ENCODE results near the gene ATP8A2. TPM values are rescaled to one million over a fixed set of nuclear protein-coding genes. Genes with fewer than 3 reads are reported as not detected.
A peak's percentile ranks its signal among the peaks of the same experiment; 100 is the strongest.

ATP8A2 gene
- total and polyA plus RNA-seq, 9 of the 15 experiments (the other 6 are each of a cell fraction or from before 2014, with no cell fraction given) = under 0.01 to 0.33 (median 0.06) TPM; not detected in 4

DNA sequence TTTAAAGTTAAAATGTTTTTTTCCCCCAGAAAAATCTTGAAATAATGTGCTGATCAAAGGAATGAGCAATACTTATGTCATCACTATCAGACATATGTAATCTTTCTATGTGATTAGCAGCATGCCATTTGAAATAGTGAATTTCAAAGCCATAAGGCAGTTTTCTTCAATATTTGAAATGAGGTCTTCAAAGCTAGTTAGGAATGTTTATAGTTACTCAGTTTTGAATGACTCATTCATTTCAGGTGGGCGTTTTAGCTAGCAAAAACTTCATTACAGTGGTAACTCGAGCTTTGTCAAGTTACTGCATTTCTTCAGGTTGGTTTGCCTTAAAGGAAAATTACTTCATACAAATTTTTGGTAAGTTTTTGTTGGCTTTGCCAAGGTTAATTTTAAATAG lies 102.1 kb downstream of the ATP8A2 start:
- ATAC-seq (no peak), DNase-seq (ENCODE audit: extremely low read depth in 1 of 4, low spot score in 3 of 4) (no peak), FAIRE-seq (no peak)
- BruUV-seq (replicated peaks) = no TSS peak
- no peak for TF ChIP-seq KDM4B (IDR thresholded peaks at IDR 0.05; ENCODE audit: borderline replicate concordance in 2 of 2, low read depth in 1 of 2)
- TF ChIP-seq, protein P1, sequence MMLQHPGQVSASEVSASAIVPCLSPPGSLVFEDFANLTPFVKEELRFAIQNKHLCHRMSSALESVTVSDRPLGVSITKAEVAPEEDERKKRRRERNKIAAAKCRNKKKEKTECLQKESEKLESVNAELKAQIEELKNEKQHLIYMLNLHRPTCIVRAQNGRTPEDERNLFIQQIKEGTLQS (IDR thresholded peaks at IDR 0.05) = peak; percentile 35; the same call in 1 of the 2 replicates
- TF ChIP-seq, protein P1 (CRISPR knock-in tag; conservative IDR thresholded peaks at IDR 0.05) = no peak
- no peak for TF ChIP-seq ELK1 (CRISPR knock-in tag; IDR thresholded peaks at IDR 0.05)
- no peak for TF ChIP-seq ZBTB34 (CRISPR knock-in tag; IDR thresholded peaks at IDR 0.05)
- TF ChIP-seq EGR1 (conservative IDR thresholded peaks at IDR 0.05) = peak; percentile 57; the same call in 1 of the 2 replicates
- no peak for TF ChIP-seq ARHGAP35 (IDR thresholded peaks at IDR 0.05; ENCODE audit: partially characterized antibody)
- TF ChIP-seq CSDE1 (IDR thresholded peaks at IDR 0.05) = no peak
- POLR2A ChIA-PET = interaction anchor here (1.3 kb wide), 1 partner anchor 10 kb away, joined by 3 read pairs; no protein-coding TSS in a partner anchor
- no peaks in the 10 kb centered on the region for H4K20me1 ChIP-seq (replicated peaks; ENCODE audit: control insufficient read depth, insufficient read depth, low read length)
- in situ Hi-C loops (cut with MboI) = no loop called here
- H3K27me3 ChIP-seq (ENCODE audit: control insufficient read depth in 2 of 2, insufficient read depth in 2 of 2, low read length in 2 of 2) = peaks cover 0 to 4% of the 10 kb centered on the region in 2 experiments; a peak in 1 of 5 replicates
- peaks cover 2% of the 10 kb centered on the region for H3K9me1 ChIP-seq (ENCODE audit: control insufficient read depth, insufficient read depth, low read length)
- no peaks in the 10 kb centered on the region for H3K36me3 ChIP-seq (ENCODE audit: control insufficient read depth, insufficient read depth, low read length)
- no peaks in the 10 kb centered on the region for H3K79me2 ChIP-seq (ENCODE audit: control insufficient read depth, insufficient read depth, low read length)
- H3K4me2 ChIP-seq (ENCODE audit: insufficient read depth, low read length) = no peak overlapping the region
- WGBS (ENCODE audit: insufficient coverage, low coverage, missing lambda C conversion rate) = 4% methylated on average over 2 of the region's 2 CpGs
- H2AFZ ChIP-seq (ENCODE audit: low read depth, low read length) = no peak overlapping the region
- no peak overlapping the region for H3K4me3 ChIP-seq
- CTCF ChIA-PET (ENCODE audit: low intra/inter-chr PET ratio) = no interaction called here
- intact Hi-C loops (cut with micrococcal nuclease) = no loop called here
- H3K27ac ChIP-seq (ENCODE audit: extremely low read depth, low read depth, low read length) = no peak overlapping the region
- no peaks in the 10 kb centered on the region for H3K9me3 ChIP-seq (replicated peaks; ENCODE audit: control insufficient read depth, insufficient read depth, low read depth, low read length)
- H3K4me1 ChIP-seq (replicated peaks in 1 of 2; ENCODE audit: control insufficient read depth in 2 of 2, insufficient read depth in 2 of 2, low read length in 2 of 2) = peaks cover 0 to 3% of the 10 kb centered on the region in 2 experiments; a peak in 2 of 5 replicates
- H3K9ac ChIP-seq (ENCODE audit: insufficient read depth in 1 of 2, low read depth in 2 of 2, low read length in 2 of 2) = no peak overlapping the region

Data from K562 (cell line).